Large intestine (tissue), 3 donors: ENCODE measurements around the gene PAM. TPM values are rescaled to one million over a fixed set of nuclear protein-coding genes. Genes with fewer than 3 reads are reported as not detected.

Experiments used
- DNase-seq, 2 donors: peaks; one replicate each; pipeline versions ENCODE4 v3.0.0 to v3.0.0-alpha.2; 2013
- H3K27ac ChIP-seq: one replicate; pipeline ENCODE4 v1.5.1; 2013; ENCODE audit warnings: low read length
- H3K27me3 ChIP-seq: 2 replicates; pipeline ENCODE4 v1.6.1; 2013; ENCODE audit warnings: low read length; ENCODE audit not compliant: control insufficient read depth, insufficient read depth
- H3K36me3 ChIP-seq: 2 replicates; pipeline ENCODE4 v1.6.1; 2013; ENCODE audit warnings: low read length; ENCODE audit not compliant: control insufficient read depth, insufficient read depth
- H3K4me1 ChIP-seq: one replicate; pipeline ENCODE4 v1.6.1; 2013; ENCODE audit warnings: low read length; ENCODE audit not compliant: control insufficient read depth, insufficient read depth
- H3K4me3 ChIP-seq: one replicate; pipeline ENCODE4 v1.5.1; 2013; ENCODE audit warnings: low read length
- H3K9me3 ChIP-seq: one replicate; pipeline ENCODE4 v1.6.1; 2013; ENCODE audit warnings: mild to moderate bottlenecking, low read depth, low read length, moderate library complexity; ENCODE audit not compliant: control insufficient read depth
- WGBS: methylation state at CpG from one replicate; pipeline ENCODE4 v1.1.5; 2013; ENCODE audit warnings: low lambda C conversion rate; ENCODE audit not compliant: insufficient coverage; 5-methylcytosine and 5-hydroxymethylcytosine counted together
- polyA plus RNA-seq: library from polyadenylated mRNA; unstranded; fragments of 120-200 nt; gene quantifications from one replicate; pipeline ENCODE4 v1.2.1, GENCODE V29; 2013

PAM gene
- polyA plus RNA-seq, 1 donor, result 174 TPM

GRCh38 chr5:102958481-102959011 lies 203.4 kb downstream of the PAM start:
- H3K4me1 ChIP-seq, result no peaks in the 10 kb centered on the region
- H3K4me3 ChIP-seq, result no peak overlapping the region
- H3K27ac ChIP-seq, result no peak overlapping the region
- no peaks in the 10 kb centered on the region for H3K9me3 ChIP-seq
- WGBS, result no CpG with 5 or more reads among the region's 1 CpG
- peaks cover 2% of the 10 kb centered on the region for H3K36me3 ChIP-seq
- H3K27me3 ChIP-seq, result no peaks in the 10 kb centered on the region
- DNase-seq, result no peak

GRCh38 chr5:102959055-102959454 lies 203.9 kb downstream of the PAM start:
- Histone ChIP-seq H3K9me3 (no peaks in the 10 kb centered on the region), H3K4me3 (no peak overlapping the region), H3K4me1 (no peaks in the 10 kb centered on the region), H3K27ac (no peak overlapping the region), H3K27me3 (no peaks in the 10 kb centered on the region), H3K36me3 (peaks cover 2% of the 10 kb centered on the region)
- DNase-seq, result no peak
- WGBS, result 100% methylated on average over 1 of the region's 1 CpG

- Histone ChIP-seq H3K9me3 (no peaks in the 10 kb centered on the region), H3K27ac (no peak overlapping the region), H3K36me3 (peaks cover 2% of the 10 kb centered on the region), H3K4me1 (no peaks in the 10 kb centered on the region), H3K27me3 (no peaks in the 10 kb centered on the region), H3K4me3 (no peak overlapping the region)
- DNase-seq, result no peak
- WGBS, result 82% methylated on average over 2 of the region's 4 CpGs
Measured at GRCh38 chr5:102961671-102962070, 206.6 kb downstream of the PAM start.

- DNase-seq, result no peak
Measured at GRCh38 chr5:102965653-102966052, 210.5 kb downstream of the PAM start.

GRCh38 chr5:102969641-102970040 lies 214.5 kb downstream of the PAM start:
- WGBS, result 93% methylated on average over 3 of the region's 3 CpGs
- no peaks in the 10 kb centered on the region for H3K27me3 ChIP-seq
- no peak overlapping the region for H3K4me3 ChIP-seq
- H3K27ac ChIP-seq, result no peak overlapping the region
- no peak for DNase-seq
- peaks cover 2% of the 10 kb centered on the region for H3K36me3 ChIP-seq
- no peaks in the 10 kb centered on the region for H3K4me1 ChIP-seq
- no peaks in the 10 kb centered on the region for H3K9me3 ChIP-seq

More at GRCh38 chr5:102965653-102966052, 210.5 kb downstream of the PAM start:
- no peaks in the 10 kb centered on the region for H3K9me3 ChIP-seq
- no peaks in the 10 kb centered on the region for H3K27me3 ChIP-seq
- no peak overlapping the region for H3K27ac ChIP-seq
- WGBS, result 83% methylated on average over 1 of the region's 1 CpG
- peaks cover 2% of the 10 kb centered on the region for H3K36me3 ChIP-seq
- H3K4me1 ChIP-seq, result no peaks in the 10 kb centered on the region
- H3K4me3 ChIP-seq, result no peak overlapping the region

- no peak overlapping the region for H3K27ac ChIP-seq
- peaks cover 2% of the 10 kb centered on the region for H3K36me3 ChIP-seq
- no peaks in the 10 kb centered on the region for H3K4me1 ChIP-seq
- no peaks in the 10 kb centered on the region for H3K27me3 ChIP-seq
- DNase-seq, result peak in 1 of 2 donors; percentile 30
- no peaks in the 10 kb centered on the region for H3K9me3 ChIP-seq
- WGBS, result no CpG with 5 or more reads among the region's 1 CpG
- H3K4me3 ChIP-seq, result no peak overlapping the region
Measured at GRCh38 chr5:102971676-102972293, 216.7 kb downstream of the PAM start.

- H3K36me3 ChIP-seq, result no peaks in the 10 kb centered on the region
- no peaks in the 10 kb centered on the region for H3K27me3 ChIP-seq
- WGBS, result 100% methylated on average over 1 of the region's 3 CpGs
Measured at GRCh38 chr5:102974177-102974576, 219.1 kb downstream of the PAM start.

GRCh38 chr5:102975045-102975444 lies 219.9 kb downstream of the PAM start:
- H3K27me3 ChIP-seq, result no peaks in the 10 kb centered on the region
- H3K4me1 ChIP-seq, result no peaks in the 10 kb centered on the region
- H3K9me3 ChIP-seq, result no peaks in the 10 kb centered on the region
- 100% methylated on average over 1 of the region's 4 CpGs for WGBS
- no peak for DNase-seq
- H3K4me3 ChIP-seq, result no peak overlapping the region
- no peak overlapping the region for H3K27ac ChIP-seq
- H3K36me3 ChIP-seq, result no peaks in the 10 kb centered on the region

More at GRCh38 chr5:102974177-102974576, 219.1 kb downstream of the PAM start:
- no peak for DNase-seq
- Histone ChIP-seq H3K27ac (no peak overlapping the region), H3K9me3 (no peaks in the 10 kb centered on the region), H3K4me1 (no peaks in the 10 kb centered on the region), H3K4me3 (no peak overlapping the region)

- no peak for DNase-seq
- Histone ChIP-seq H3K27ac (no peak overlapping the region), H3K4me1 (no peaks in the 10 kb centered on the region), H3K4me3 (no peak overlapping the region), H3K36me3 (no peaks in the 10 kb centered on the region), H3K27me3 (no peaks in the 10 kb centered on the region), H3K9me3 (no peaks in the 10 kb centered on the region)
- 100% methylated on average over 1 of the region's 3 CpGs for WGBS
Measured at GRCh38 chr5:102975457-102976182, 220.5 kb downstream of the PAM start.

- Histone ChIP-seq H3K4me3 (no peak overlapping the region), H3K27ac (no peak overlapping the region), H3K36me3 (peaks cover 6% of the 10 kb centered on the region), H3K4me1 (no peaks in the 10 kb centered on the region), H3K9me3 (peaks cover 18% of the 10 kb centered on the region), H3K27me3 (no peaks in the 10 kb centered on the region)
- no CpG with 5 or more reads among the region's 3 CpGs for WGBS
- DNase-seq, result no peak
Measured at GRCh38 chr5:102981957-102982635, 227.0 kb downstream of the PAM start.
